ENCODE data around the gene LRP2. TPM values are rescaled to one million over a fixed set of nuclear protein-coding genes. Genes with fewer than 3 reads are reported as not detected.

Gene LRP2
- total RNA-seq, 1 experiment from 2014 or later: 0.59 TPM

DNA sequence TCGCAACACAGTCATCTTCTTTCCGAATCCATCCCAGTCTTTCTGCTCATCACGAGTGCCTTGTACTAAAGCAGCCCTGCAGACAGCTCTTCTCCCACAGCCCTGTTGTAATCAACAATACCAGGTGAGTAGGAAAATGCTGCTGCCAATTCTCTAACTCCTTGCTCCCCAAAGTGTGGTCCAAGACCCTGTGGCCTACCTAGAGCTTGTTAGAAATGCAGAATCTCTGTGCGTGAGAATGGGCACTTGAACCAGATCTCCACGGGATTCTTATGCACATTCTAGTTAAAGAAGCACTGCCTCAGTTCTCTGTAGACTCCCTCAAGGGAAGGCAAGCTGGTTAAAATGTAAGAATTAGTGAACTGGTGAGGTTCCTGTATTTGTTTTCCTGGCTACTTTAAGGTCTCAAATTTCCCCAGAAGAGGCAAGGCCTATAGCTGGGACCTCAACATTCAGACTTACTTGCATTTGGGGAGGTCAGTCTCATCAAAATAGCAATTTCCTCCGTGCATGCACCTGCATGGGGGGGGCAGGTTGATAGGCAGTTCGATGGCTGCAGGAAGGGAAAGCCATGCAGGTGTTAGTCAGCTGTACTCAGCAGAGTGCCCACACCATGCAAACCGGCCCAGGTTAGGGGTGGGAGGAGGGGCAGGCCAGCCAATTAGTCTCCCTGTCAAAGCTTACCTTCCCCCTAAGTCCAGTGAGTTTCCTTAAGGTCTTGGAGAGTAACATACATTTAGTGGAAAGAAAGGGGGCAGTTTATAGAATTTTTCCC is 222.2 kb downstream of the LRP2 start:
- ATAC-seq (peak; percentile 63), DNase-seq (ENCODE audit: low spot score) (peak; percentile 54)
- TF ChIP-seq ETV6 (CRISPR knock-in tag; IDR thresholded peaks at IDR 0.05) (no peak), FOXK1 (CRISPR knock-in tag; IDR thresholded peaks at IDR 0.05) (no peak), OVOL2 (CRISPR knock-in tag; IDR thresholded peaks at IDR 0.05; ENCODE audit: borderline replicate concordance) (no peak), ESRRA (CRISPR knock-in tag; IDR thresholded peaks at IDR 0.05; ENCODE audit: borderline replicate concordance) (no peak), GABPB1 (CRISPR knock-in tag; IDR thresholded peaks at IDR 0.05) (no peak), NFE2L1 (CRISPR knock-in tag; IDR thresholded peaks at IDR 0.05) (no peak)
- Mint-ChIP-seq H3K36me3 (no peaks in the 10 kb centered on the region), H3K4me3 (no peak overlapping the region), H3K27me3 (ENCODE audit: low read depth) (no peaks in the 10 kb centered on the region), H3K27ac (peak overlapping the region; percentile 20; the same call in 1 of the 2 replicates), H3K4me1 (peaks cover 49% of the 10 kb centered on the region), H3K9me3 (no peaks in the 10 kb centered on the region)
- ChIA-PET CTCF (interaction anchor here (1.0 to 6.9 kb wide), 8 partner anchors 9 to 82 kb away, joined by 3 to 90 read pairs (median 10); no protein-coding TSS in a partner anchor), POLR2A (no interaction called here)

GRCh38 chr2:169139145-169139544 is 223.2 kb downstream of the LRP2 start:
- ATAC-seq (0 out of 2 replicates have a peak, but pooled peaks have one; percentile 15), DNase-seq (ENCODE audit: low spot score) (no peak)
- ChIA-PET CTCF (interaction anchor here (1.6 to 6.9 kb wide), 3 partner anchors 8 to 195 kb away, joined by 4 to 90 read pairs (median 17); no protein-coding TSS in a partner anchor), POLR2A (no interaction called here)
- Mint-ChIP-seq H3K36me3 (no peaks in the 10 kb centered on the region), H3K4me3 (no peak overlapping the region), H3K27ac (no peak overlapping the region), H3K27me3 (ENCODE audit: low read depth) (no peaks in the 10 kb centered on the region), H3K9me3 (no peaks in the 10 kb centered on the region), H3K4me1 (peaks cover 49% of the 10 kb centered on the region)
- no peak for TF ChIP-seq RELA (CRISPR knock-in tag; IDR thresholded peaks at IDR 0.05; ENCODE audit: borderline replicate concordance)

DNA sequence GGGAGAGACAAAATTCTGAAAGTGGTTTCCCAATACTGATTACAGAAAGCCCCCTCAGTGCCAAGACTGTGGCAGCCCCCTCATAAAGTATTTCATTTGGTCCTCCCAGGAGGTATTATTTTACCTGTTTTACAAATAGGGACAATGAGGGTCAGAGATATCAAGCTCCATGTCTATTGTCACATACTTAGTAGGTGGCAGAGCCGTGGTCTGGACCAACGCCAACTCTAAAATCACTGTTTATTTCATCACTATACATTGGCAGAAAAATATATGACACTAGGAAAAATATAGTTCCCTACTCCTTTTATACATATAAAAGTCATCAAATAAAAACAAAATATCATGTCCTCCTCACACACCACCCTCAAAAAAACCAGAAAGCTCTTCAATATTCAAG is 224.4 kb downstream of the LRP2 start:
- no peaks in the 10 kb centered on the region for H3K27me3 Mint-ChIP-seq (ENCODE audit: low read depth)
- TF ChIP-seq, protein P1, sequence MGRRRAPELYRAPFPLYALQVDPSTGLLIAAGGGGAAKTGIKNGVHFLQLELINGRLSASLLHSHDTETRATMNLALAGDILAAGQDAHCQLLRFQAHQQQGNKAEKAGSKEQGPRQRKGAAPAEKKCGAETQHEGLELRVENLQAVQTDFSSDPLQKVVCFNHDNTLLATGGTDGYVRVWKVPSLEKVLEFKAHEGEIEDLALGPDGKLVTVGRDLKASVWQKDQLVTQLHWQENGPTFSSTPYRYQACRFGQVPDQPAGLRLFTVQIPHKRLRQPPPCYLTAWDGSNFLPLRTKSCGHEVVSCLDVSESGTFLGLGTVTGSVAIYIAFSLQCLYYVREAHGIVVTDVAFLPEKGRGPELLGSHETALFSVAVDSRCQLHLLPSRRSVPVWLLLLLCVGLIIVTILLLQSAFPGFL (CRISPR knock-in tag; IDR thresholded peaks at IDR 0.05; ENCODE audit: borderline replicate concordance): no peak
- no peak for TF ChIP-seq GTF2I (CRISPR knock-in tag; conservative IDR thresholded peaks at IDR 0.05)
- no peak for TF ChIP-seq ATF1 (CRISPR knock-in tag; IDR thresholded peaks at IDR 0.05)
- TF ChIP-seq CREM (CRISPR knock-in tag; IDR thresholded peaks at IDR 0.05): no peak
- TF ChIP-seq CDX4 (CRISPR knock-in tag; IDR thresholded peaks at IDR 0.05; ENCODE audit: borderline replicate concordance): no peak
- no peak for TF ChIP-seq TP53 (CRISPR knock-in tag; IDR thresholded peaks at IDR 0.05)
- TF ChIP-seq ZNF423 (CRISPR knock-in tag; IDR thresholded peaks at IDR 0.05): no peak
- no peak for TF ChIP-seq CREB1 (CRISPR knock-in tag; IDR thresholded peaks at IDR 0.05)
- TF ChIP-seq, protein P2, sequence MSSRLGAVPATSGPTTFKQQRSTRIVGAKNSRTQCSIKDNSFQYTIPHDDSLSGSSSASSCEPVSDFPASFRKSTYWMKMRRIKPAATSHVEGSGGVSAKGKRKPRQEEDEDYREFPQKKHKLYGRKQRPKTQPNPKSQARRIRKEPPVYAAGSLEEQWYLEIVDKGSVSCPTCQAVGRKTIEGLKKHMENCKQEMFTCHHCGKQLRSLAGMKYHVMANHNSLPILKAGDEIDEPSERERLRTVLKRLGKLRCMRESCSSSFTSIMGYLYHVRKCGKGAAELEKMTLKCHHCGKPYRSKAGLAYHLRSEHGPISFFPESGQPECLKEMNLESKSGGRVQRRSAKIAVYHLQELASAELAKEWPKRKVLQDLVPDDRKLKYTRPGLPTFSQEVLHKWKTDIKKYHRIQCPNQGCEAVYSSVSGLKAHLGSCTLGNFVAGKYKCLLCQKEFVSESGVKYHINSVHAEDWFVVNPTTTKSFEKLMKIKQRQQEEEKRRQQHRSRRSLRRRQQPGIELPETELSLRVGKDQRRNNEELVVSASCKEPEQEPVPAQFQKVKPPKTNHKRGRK (CRISPR knock-in tag; IDR thresholded peaks at IDR 0.05; ENCODE audit: borderline replicate concordance): no peak
- no peak for TF ChIP-seq JAZF1 (CRISPR knock-in tag; IDR thresholded peaks at IDR 0.05)
- TF ChIP-seq ZNF671 (CRISPR knock-in tag; IDR thresholded peaks at IDR 0.05): no peak
- TF ChIP-seq, protein P3, sequence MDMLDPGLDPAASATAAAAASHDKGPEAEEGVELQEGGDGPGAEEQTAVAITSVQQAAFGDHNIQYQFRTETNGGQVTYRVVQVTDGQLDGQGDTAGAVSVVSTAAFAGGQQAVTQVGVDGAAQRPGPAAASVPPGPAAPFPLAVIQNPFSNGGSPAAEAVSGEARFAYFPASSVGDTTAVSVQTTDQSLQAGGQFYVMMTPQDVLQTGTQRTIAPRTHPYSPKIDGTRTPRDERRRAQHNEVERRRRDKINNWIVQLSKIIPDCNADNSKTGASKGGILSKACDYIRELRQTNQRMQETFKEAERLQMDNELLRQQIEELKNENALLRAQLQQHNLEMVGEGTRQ (CRISPR knock-in tag; IDR thresholded peaks at IDR 0.05): no peak
- no peak for TF ChIP-seq FOXP4 (CRISPR knock-in tag; IDR thresholded peaks at IDR 0.05)
- no peak for TF ChIP-seq STAT6 (CRISPR knock-in tag; conservative IDR thresholded peaks at IDR 0.05; ENCODE audit: low read depth)
- no peak for TF ChIP-seq NFYB (CRISPR knock-in tag; conservative IDR thresholded peaks at IDR 0.05; ENCODE audit: low read depth)
- no peak for TF ChIP-seq NFE2L1 (CRISPR knock-in tag; IDR thresholded peaks at IDR 0.05)
- peaks cover 47% of the 10 kb centered on the region for H3K4me1 Mint-ChIP-seq
- H3K36me3 Mint-ChIP-seq: no peaks in the 10 kb centered on the region
- H3K4me3 Mint-ChIP-seq: no peak overlapping the region
- no peak overlapping the region for H3K27ac Mint-ChIP-seq
- ATAC-seq (no peak), DNase-seq (ENCODE audit: low spot score) (no peak)
- no peaks in the 10 kb centered on the region for H3K9me3 Mint-ChIP-seq
- ChIA-PET POLR2A (no interaction called here), CTCF (interaction anchor here (1.6 kb wide), 1 partner anchor 194 kb away, joined by 4 read pairs; no protein-coding TSS in a partner anchor)

All from WTC11 (cell line).